GM12892 (cell line): Measurements from ENCODE around the gene REC114.

Experiments used
- POLR2A ChIP-seq: IDR thresholded peaks from 2 replicates; pipeline ENCODE4 v1.6.1; 2011; ENCODE audit warnings: low read depth, low read length, control low read depth
- POLR2AphosphoS5 ChIP-seq: IDR thresholded peaks from 2 replicates; pipeline ENCODE4 v1.6.1; 2011; ENCODE audit warnings: low read depth, low read length, control low read depth

DNA sequence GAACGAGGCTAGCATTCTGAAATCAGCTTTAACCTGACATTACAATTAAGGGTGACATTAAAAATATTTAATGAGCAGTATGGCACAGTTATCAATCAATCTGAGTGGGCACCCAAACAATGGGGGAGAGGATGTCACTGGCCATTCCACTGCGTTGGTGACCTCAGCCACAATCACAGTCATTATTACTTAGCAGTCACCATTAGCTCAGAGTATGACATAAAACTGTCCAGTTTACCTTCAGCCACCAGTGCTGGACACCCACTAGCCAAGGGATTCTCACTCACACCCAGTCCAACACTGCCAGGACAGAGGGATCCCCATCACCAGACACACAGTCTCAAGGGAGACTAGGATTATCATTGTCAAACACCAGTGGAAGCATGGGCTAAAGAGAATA is 17.5 kb upstream of the REC114 start:
- TF ChIP-seq POLR2A (no peak), POLR2AphosphoS5 (no peak)
